ENCODE results near the gene IFT122.

IFT122 gene

GRCh38 chr3:129461461-129462146 lies 21.6 kb downstream of the IFT122 start:
- TF ChIP-seq CTCF (IDR thresholded peaks at IDR 0.05; ENCODE audit: insufficient read depth, low read depth, low read length, missing control alignments) = no peak
- peak; percentile 46 for DNase-seq (ENCODE audit: low read depth)
- H3K4me3 ChIP-seq (ENCODE audit: low read length) = no peak overlapping the region

GRCh38 chr3:129462361-129462968 lies 22.4 kb downstream of the IFT122 start:
- H3K4me3 ChIP-seq (ENCODE audit: low read length) = no peak overlapping the region
- DNase-seq (ENCODE audit: low read depth) = no peak
- TF ChIP-seq CTCF (IDR thresholded peaks at IDR 0.05; ENCODE audit: insufficient read depth, low read depth, low read length, missing control alignments) = no peak

GRCh38 chr3:129463094-129463493 lies 23.1 kb downstream of the IFT122 start:
- no peak for TF ChIP-seq CTCF (IDR thresholded peaks at IDR 0.05; ENCODE audit: insufficient read depth, low read depth, low read length, missing control alignments)
- H3K4me3 ChIP-seq (ENCODE audit: low read length) = no peak overlapping the region
- DNase-seq (ENCODE audit: low read depth) = no peak

GRCh38 chr3:129463716-129464115 lies 23.7 kb downstream of the IFT122 start:
- no peak for TF ChIP-seq CTCF (IDR thresholded peaks at IDR 0.05; ENCODE audit: insufficient read depth, low read depth, low read length, missing control alignments)
- no peak overlapping the region for H3K4me3 ChIP-seq (ENCODE audit: low read length)
- DNase-seq (ENCODE audit: low read depth) = no peak

- no peak for TF ChIP-seq CTCF (IDR thresholded peaks at IDR 0.05; ENCODE audit: insufficient read depth, low read depth, low read length, missing control alignments)
- no peak overlapping the region for H3K4me3 ChIP-seq (ENCODE audit: low read length)
- DNase-seq (ENCODE audit: low read depth) = no peak
Measured at GRCh38 chr3:129467932-129468331, 27.9 kb downstream of the IFT122 start.

GRCh38 chr3:129469026-129469425 lies 29.0 kb downstream of the IFT122 start:
- no peak for TF ChIP-seq CTCF (IDR thresholded peaks at IDR 0.05; ENCODE audit: insufficient read depth, low read depth, low read length, missing control alignments)
- no peak for DNase-seq (ENCODE audit: low read depth)
- H3K4me3 ChIP-seq (ENCODE audit: low read length) = no peak overlapping the region

GRCh38 chr3:129470861-129471260 lies 30.8 kb downstream of the IFT122 start:
- H3K4me3 ChIP-seq (ENCODE audit: low read length) = no peak overlapping the region
- DNase-seq (ENCODE audit: low read depth) = peak; percentile 56
- no peak for TF ChIP-seq CTCF (IDR thresholded peaks at IDR 0.05; ENCODE audit: insufficient read depth, low read depth, low read length, missing control alignments)

Data from epithelial cell of esophagus (primary cell).